Brain microvascular endothelial cell (primary cell): ENCODE measurements around the gene KCTD11.
A peak's percentile ranks its signal among the peaks of the same experiment; 100 is the strongest.

Experiments
- DNase-seq: peaks from one replicate; pipeline ENCODE4 v3.0.0-alpha.2; 2020
- H3K27ac ChIP-seq: fragments of 250-450 bp; sonication (Bioruptor Pico); 2 replicates; pipeline ENCODE4 v1.5.1; 2020; ENCODE audit warnings: mild to moderate bottlenecking, moderate library complexity
- H3K27me3 ChIP-seq: fragments of 250-450 bp; sonication (Bioruptor Pico); replicated peaks from 2 replicates; pipeline ENCODE4 v1.5.1; 2020; ENCODE audit warnings: mild to moderate bottlenecking
- H3K36me3 ChIP-seq: fragments of 250-450 bp; sonication (Bioruptor Pico); replicated peaks from 2 replicates; pipeline ENCODE4 v1.5.1; 2020; ENCODE audit warnings: mild to moderate bottlenecking
- H3K4me3 ChIP-seq: 2 replicates; pipeline ENCODE4 v1.5.1; 2011; ENCODE audit warnings: low read depth, mild to moderate bottlenecking, control low read depth, low read length, moderate library complexity
- CTCF ChIP-seq: IDR thresholded peaks from 2 replicates; pipeline ENCODE4 v1.5.1; 2011; ENCODE audit warnings: low read depth, mild to moderate bottlenecking, moderate library complexity, low read length, control low read depth, inconsistent platforms; ENCODE audit errors: missing control alignments
- in situ Hi-C: cut with HindIII; loops from 2 replicates; pipeline ENCODE4 v1.10.0; 2017; ENCODE audit warnings: low sequenced_read_pairs, low pct_ligation_motif_present

KCTD11 gene

GRCh38 chr17:7403043-7403726, 51.2 kb downstream of the KCTD11 start:
- no peaks in the 10 kb centered on the region for H3K36me3 ChIP-seq
- H3K4me3 ChIP-seq = peak overlapping the region; percentile 83
- in situ Hi-C loops = no loop called here
- no peak for DNase-seq
- TF ChIP-seq CTCF = no peak
- peak overlapping the region; percentile 51 for H3K27ac ChIP-seq
- no peaks in the 10 kb centered on the region for H3K27me3 ChIP-seq

GRCh38 chr17:7403727-7403976, 51.7 kb downstream of the KCTD11 start:
- no peak for TF ChIP-seq CTCF
- peak overlapping the region; percentile 83 for H3K4me3 ChIP-seq
- in situ Hi-C loops = no loop called here
- H3K27ac ChIP-seq = peak overlapping the region; percentile 51
- no peaks in the 10 kb centered on the region for H3K27me3 ChIP-seq
- H3K36me3 ChIP-seq = peaks cover under 1% of the 10 kb centered on the region
- no peak for DNase-seq

GRCh38 chr17:7403977-7404736, 52.2 kb downstream of the KCTD11 start, which contains the start of gene TMEM256:
Gene TMEM256, minus strand, starts transcription at chr17:7404097. Its CDS starts 13 bp downstream, at chr17:7404084.
- H3K27me3 ChIP-seq = no peaks in the 10 kb centered on the region
- H3K4me3 ChIP-seq = peak within 1 kb of the TSS; percentile 83
- DNase-seq = peak; percentile 99
- in situ Hi-C loops = no loop called here
- peak; percentile 29 for TF ChIP-seq CTCF
- peaks cover 5% of the 10 kb centered on the region for H3K36me3 ChIP-seq
- peak within 1 kb of the TSS; percentile 51 for H3K27ac ChIP-seq
